HepG2 (cell line): ENCODE measurements around the gene FBXO41. TPM values are rescaled to one million over a fixed set of nuclear protein-coding genes. Genes with fewer than 3 reads are reported as not detected.

Source experiments
- GATAD2A ChIP-seq: IDR thresholded peaks from 2 replicates; pipeline ENCODE4 v1.6.1; 2016
- HCFC1 ChIP-seq: fragments of 150-350 bp; IDR thresholded peaks from 2 replicates; pipeline ENCODE4 v1.6.1; 2014; ENCODE audit warnings: low read depth, low read length
- HMG20A ChIP-seq: IDR thresholded peaks from 2 replicates; pipeline ENCODE4 v1.6.1; 2016; ENCODE audit warnings: borderline replicate concordance
- HMGA1 ChIP-seq: sonication (generic); formaldehyde crosslinking; conservative IDR thresholded peaks from 2 replicates; pipeline ENCODE4 v1.4.0; 2020; ENCODE audit warnings: missing genetic modification reagents
- NAIF1 ChIP-seq: sonication (generic); formaldehyde crosslinking; IDR thresholded peaks from 2 replicates; pipeline ENCODE4 v1.5.0; 2020; ENCODE audit warnings: mild to moderate bottlenecking, missing genetic modification reagents, borderline replicate concordance
- REL ChIP-seq: sonication (generic); formaldehyde crosslinking; conservative IDR thresholded peaks from 2 replicates; pipeline ENCODE4 v1.8.0; 2022; ENCODE audit warnings: mild to moderate bottlenecking, missing genetic modification reagents, moderate library complexity
- TAF15 ChIP-seq: fragments of 200-400 bp; formaldehyde crosslinking; IDR thresholded peaks from one replicate; pipeline ENCODE4 v1.6.1; 2018; ENCODE audit warnings: mild to moderate bottlenecking, low read depth, low read length; ENCODE audit not compliant: poor library complexity, severe bottlenecking
- ZFP82 ChIP-seq: sonication (generic); formaldehyde crosslinking; IDR thresholded peaks from 2 replicates; pipeline ENCODE4 v1.5.1; 2020; ENCODE audit warnings: mild to moderate bottlenecking, missing genetic modification reagents, borderline replicate concordance
- ZFY ChIP-seq: sonication (generic); formaldehyde crosslinking; IDR thresholded peaks from 2 replicates; pipeline ENCODE4 v1.4.0; 2020; ENCODE audit warnings: missing genetic modification reagents
- ZMYM2 ChIP-seq: sonication (generic); formaldehyde crosslinking; IDR thresholded peaks from 2 replicates; pipeline ENCODE4 v1.8.0; 2022; ENCODE audit warnings: mild to moderate bottlenecking, missing genetic modification reagents
- ZNF547 ChIP-seq: sonication (generic); formaldehyde crosslinking; IDR thresholded peaks from 2 replicates; pipeline ENCODE4 v1.5.1; 2020; ENCODE audit warnings: mild to moderate bottlenecking, missing genetic modification reagents
- ZNF564 ChIP-seq: sonication (generic); formaldehyde crosslinking; IDR thresholded peaks from 2 replicates; pipeline ENCODE4 v1.8.1; 2023; ENCODE audit warnings: mild to moderate bottlenecking, missing genetic modification reagents
- ZNF619 ChIP-seq: sonication (generic); formaldehyde crosslinking; IDR thresholded peaks from 2 replicates; pipeline ENCODE4 v1.4.0; 2020; ENCODE audit warnings: mild to moderate bottlenecking, missing genetic modification reagents
- polyA plus RNA-seq, 8 experiments: library from polyadenylated mRNA; depleted of rRNA in 3 of 8; stranded (reverse) in 7 of 8; unstranded in 1 of 8; fragments of >200 nt; fragmentation: Illumina TruSeq in 4 of 8; extraction: Trizol in 4 of 8; gene quantifications; 2 replicates each; pipeline versions ENCODE4 v1.2.1 to v1.2.3, GENCODE V29; 2011 to 2016; ENCODE audit warnings: low read depth in 4 of 8, missing spikeins in 1 of 8, mixed read lengths in 1 of 8; ENCODE audit not compliant: insufficient read depth in 1 of 8
- total RNA-seq, 5 experiments: library from RNA; depleted of rRNA; stranded (reverse); fragments of >200 nt; fragmentation: Illumina TruSeq; extraction: Trizol; gene quantifications; 2 replicates each; pipeline ENCODE4 v1.2.3, GENCODE V29; 2016; ENCODE audit warnings: low read depth in 1 of 5
- TF ChIP-seq, protein P1 (sequence below): sonication (generic); formaldehyde crosslinking; IDR thresholded peaks from 2 replicates; pipeline ENCODE4 v1.4.0; 2020; ENCODE audit warnings: mild to moderate bottlenecking, missing genetic modification reagents
- TF ChIP-seq, protein P2 (sequence below): sonication (generic); formaldehyde crosslinking; IDR thresholded peaks from 2 replicates; pipeline ENCODE4 v1.4.0; 2020; ENCODE audit warnings: mild to moderate bottlenecking, missing genetic modification reagents
- TF ChIP-seq, protein P3 (sequence below): sonication (generic); formaldehyde crosslinking; IDR thresholded peaks from 2 replicates; pipeline ENCODE4 v1.4.0; 2020; ENCODE audit warnings: missing genetic modification reagents, borderline replicate concordance

Gene FBXO41
- total and polyA plus RNA-seq, 2 of the 13 experiments (the other 11 are each of a cell fraction or from before 2014, with no cell fraction given) = 4.2 to 10.3 TPM

DNA sequence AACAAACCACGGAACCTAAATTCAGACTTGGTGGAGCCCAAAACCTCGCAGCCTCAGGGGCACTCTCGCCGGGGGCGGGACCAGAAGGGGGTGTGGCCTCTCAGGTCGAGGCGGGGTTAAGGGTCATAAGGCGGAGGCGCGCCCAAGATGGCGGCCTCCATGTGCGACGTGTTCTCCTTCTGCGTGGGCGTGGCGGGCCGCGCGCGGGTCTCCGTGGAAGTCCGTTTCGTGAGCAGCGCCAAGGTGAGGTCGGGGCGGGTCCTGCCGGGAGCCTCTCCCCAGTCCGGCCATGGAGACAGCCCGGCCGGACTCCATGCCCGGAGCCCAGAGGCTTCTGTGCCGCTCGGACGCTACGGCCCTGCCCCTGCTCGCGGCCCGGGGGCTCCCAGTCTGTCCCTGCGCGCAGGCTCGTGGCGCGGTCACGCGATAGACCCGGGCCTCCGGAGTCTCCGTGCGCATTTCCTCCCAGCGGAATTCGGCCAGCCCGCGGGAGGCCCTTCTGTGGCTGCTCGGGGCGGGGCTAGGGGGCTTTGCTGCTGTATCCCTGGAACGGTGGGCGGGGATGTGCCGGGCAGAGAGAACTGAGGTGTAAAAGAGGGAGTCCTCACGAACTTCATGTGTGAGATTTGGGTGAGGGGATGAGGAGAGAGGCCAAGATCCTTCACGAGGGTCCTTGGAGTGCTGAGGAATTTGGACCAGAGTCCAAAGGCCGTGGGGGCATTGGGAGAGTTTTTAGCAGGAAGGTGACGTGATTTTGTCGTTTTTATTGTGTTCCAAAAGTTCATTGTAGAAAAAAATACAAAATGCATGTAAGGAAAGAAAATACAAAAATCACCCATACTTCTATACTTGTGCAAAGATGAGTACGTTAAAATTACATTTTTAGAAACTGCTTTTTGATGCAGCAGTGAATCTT lies 69.9 kb downstream of the FBXO41 start, which contains the start of gene SMYD5 (continued):
- TF ChIP-seq, protein P1, sequence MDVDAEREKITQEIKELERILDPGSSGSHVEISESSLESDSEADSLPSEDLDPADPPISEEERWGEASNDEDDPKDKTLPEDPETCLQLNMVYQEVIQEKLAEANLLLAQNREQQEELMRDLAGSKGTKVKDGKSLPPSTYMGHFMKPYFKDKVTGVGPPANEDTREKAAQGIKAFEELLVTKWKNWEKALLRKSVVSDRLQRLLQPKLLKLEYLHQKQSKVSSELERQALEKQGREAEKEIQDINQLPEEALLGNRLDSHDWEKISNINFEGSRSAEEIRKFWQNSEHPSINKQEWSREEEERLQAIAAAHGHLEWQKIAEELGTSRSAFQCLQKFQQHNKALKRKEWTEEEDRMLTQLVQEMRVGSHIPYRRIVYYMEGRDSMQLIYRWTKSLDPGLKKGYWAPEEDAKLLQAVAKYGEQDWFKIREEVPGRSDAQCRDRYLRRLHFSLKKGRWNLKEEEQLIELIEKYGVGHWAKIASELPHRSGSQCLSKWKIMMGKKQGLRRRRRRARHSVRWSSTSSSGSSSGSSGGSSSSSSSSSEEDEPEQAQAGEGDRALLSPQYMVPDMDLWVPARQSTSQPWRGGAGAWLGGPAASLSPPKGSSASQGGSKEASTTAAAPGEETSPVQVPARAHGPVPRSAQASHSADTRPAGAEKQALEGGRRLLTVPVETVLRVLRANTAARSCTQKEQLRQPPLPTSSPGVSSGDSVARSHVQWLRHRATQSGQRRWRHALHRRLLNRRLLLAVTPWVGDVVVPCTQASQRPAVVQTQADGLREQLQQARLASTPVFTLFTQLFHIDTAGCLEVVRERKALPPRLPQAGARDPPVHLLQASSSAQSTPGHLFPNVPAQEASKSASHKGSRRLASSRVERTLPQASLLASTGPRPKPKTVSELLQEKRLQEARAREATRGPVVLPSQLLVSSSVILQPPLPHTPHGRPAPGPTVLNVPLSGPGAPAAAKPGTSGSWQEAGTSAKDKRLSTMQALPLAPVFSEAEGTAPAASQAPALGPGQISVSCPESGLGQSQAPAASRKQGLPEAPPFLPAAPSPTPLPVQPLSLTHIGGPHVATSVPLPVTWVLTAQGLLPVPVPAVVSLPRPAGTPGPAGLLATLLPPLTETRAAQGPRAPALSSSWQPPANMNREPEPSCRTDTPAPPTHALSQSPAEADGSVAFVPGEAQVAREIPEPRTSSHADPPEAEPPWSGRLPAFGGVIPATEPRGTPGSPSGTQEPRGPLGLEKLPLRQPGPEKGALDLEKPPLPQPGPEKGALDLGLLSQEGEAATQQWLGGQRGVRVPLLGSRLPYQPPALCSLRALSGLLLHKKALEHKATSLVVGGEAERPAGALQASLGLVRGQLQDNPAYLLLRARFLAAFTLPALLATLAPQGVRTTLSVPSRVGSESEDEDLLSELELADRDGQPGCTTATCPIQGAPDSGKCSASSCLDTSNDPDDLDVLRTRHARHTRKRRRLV = peak; percentile 82; the same call in 1 of the 2 replicates
- TF ChIP-seq ZNF619 (CRISPR knock-in tag) (peak; percentile 73; the same call in 1 of the 2 replicates), NAIF1 (CRISPR knock-in tag) (peak; percentile 79; the same call in 1 of the 2 replicates), ZNF564 (CRISPR knock-in tag) (peak; percentile 44), ZFY (CRISPR knock-in tag) (peak; percentile 96), HCFC1 (peak; percentile 55), ZNF547 (CRISPR knock-in tag) (0 out of 2 replicates have a peak, but pooled peaks have one; percentile 81), HMGA1 (CRISPR knock-in tag) (no peak), GATAD2A (CRISPR knock-in tag) (peak; percentile 24; the same call in 1 of the 2 replicates), ZMYM2 (CRISPR knock-in tag) (no peak), ZFP82 (CRISPR knock-in tag) (peak; percentile 86; the same call in 1 of the 2 replicates), HMG20A (CRISPR knock-in tag) (no peak), TAF15 (peak; percentile 28), REL (no peak; the same call in 1 of the 2 replicates)
- TF ChIP-seq, protein P2, sequence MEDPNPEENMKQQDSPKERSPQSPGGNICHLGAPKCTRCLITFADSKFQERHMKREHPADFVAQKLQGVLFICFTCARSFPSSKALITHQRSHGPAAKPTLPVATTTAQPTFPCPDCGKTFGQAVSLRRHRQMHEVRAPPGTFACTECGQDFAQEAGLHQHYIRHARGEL = no peak
- TF ChIP-seq, protein P3, sequence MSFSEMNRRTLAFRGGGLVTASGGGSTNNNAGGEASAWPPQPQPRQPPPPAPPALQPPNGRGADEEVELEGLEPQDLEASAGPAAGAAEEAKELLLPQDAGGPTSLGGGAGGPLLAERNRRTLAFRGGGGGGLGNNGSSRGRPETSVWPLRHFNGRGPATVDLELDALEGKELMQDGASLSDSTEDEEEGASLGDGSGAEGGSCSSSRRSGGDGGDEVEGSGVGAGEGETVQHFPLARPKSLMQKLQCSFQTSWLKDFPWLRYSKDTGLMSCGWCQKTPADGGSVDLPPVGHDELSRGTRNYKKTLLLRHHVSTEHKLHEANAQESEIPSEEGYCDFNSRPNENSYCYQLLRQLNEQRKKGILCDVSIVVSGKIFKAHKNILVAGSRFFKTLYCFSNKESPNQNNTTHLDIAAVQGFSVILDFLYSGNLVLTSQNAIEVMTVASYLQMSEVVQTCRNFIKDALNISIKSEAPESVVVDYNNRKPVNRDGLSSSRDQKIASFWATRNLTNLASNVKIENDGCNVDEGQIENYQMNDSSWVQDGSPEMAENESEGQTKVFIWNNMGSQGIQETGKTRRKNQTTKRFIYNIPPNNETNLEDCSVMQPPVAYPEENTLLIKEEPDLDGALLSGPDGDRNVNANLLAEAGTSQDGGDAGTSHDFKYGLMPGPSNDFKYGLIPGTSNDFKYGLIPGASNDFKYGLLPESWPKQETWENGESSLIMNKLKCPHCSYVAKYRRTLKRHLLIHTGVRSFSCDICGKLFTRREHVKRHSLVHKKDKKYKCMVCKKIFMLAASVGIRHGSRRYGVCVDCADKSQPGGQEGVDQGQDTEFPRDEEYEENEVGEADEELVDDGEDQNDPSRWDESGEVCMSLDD (CRISPR knock-in tag) = peak; percentile 60; the same call in 1 of the 2 replicates
